WTC11 (cell line): ENCODE measurements around the gene NDUFV3.

Experiments
- E2F1 ChIP-seq: sonication (generic); formaldehyde crosslinking; IDR thresholded peaks from 2 replicates; pipeline ENCODE4 v1.8.0; 2022; ENCODE audit warnings: mild to moderate bottlenecking, missing genetic modification reagents
- ELF4 ChIP-seq: sonication (generic); formaldehyde crosslinking; IDR thresholded peaks from 2 replicates; pipeline ENCODE4 v1.8.1; 2022; ENCODE audit warnings: low read depth, mild to moderate bottlenecking, moderate library complexity, missing genetic modification reagents
- SMAD3 ChIP-seq: sonication (generic); formaldehyde crosslinking; IDR thresholded peaks from 2 replicates; pipeline ENCODE4 v1.8.0; 2022; ENCODE audit warnings: missing genetic modification reagents, mild to moderate bottlenecking, borderline replicate concordance
- SP1 ChIP-seq: sonication (generic); formaldehyde crosslinking; conservative IDR thresholded peaks from 2 replicates; pipeline ENCODE4 v1.8.1; 2022; ENCODE audit warnings: missing genetic modification reagents
- TF ChIP-seq, protein P1 (sequence below): fragments of 200-600 bp; IDR thresholded peaks from 2 replicates; pipeline ENCODE4 v1.8.0; 2022; ENCODE audit warnings: antibody characterized with exemption
- TF ChIP-seq, protein P2 (sequence below): fragments of 250-450 bp; sonication (Bioruptor Pico); IDR thresholded peaks from 2 replicates; pipeline ENCODE4 v2.1.2; 2022; ENCODE audit warnings: mild to moderate bottlenecking, moderate library complexity

- TF ChIP-seq E2F1 (CRISPR knock-in tag), result no peak
- TF ChIP-seq, protein P1, sequence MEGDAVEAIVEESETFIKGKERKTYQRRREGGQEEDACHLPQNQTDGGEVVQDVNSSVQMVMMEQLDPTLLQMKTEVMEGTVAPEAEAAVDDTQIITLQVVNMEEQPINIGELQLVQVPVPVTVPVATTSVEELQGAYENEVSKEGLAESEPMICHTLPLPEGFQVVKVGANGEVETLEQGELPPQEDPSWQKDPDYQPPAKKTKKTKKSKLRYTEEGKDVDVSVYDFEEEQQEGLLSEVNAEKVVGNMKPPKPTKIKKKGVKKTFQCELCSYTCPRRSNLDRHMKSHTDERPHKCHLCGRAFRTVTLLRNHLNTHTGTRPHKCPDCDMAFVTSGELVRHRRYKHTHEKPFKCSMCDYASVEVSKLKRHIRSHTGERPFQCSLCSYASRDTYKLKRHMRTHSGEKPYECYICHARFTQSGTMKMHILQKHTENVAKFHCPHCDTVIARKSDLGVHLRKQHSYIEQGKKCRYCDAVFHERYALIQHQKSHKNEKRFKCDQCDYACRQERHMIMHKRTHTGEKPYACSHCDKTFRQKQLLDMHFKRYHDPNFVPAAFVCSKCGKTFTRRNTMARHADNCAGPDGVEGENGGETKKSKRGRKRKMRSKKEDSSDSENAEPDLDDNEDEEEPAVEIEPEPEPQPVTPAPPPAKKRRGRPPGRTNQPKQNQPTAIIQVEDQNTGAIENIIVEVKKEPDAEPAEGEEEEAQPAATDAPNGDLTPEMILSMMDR, result no peak
- no peak for TF ChIP-seq SMAD3 (CRISPR knock-in tag)
- TF ChIP-seq, protein P2, sequence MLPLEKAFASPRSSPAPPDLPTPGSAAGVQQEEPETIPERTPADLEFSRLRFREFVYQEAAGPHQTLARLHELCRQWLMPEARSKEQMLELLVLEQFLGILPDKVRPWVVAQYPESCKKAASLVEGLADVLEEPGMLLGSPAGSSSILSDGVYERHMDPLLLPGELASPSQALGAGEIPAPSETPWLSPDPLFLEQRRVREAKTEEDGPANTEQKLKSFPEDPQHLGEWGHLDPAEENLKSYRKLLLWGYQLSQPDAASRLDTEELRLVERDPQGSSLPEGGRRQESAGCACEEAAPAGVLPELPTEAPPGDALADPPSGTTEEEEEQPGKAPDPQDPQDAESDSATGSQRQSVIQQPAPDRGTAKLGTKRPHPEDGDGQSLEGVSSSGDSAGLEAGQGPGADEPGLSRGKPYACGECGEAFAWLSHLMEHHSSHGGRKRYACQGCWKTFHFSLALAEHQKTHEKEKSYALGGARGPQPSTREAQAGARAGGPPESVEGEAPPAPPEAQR, result no peak
- no peak for TF ChIP-seq ELF4 (CRISPR knock-in tag)
- no peak for TF ChIP-seq SP1 (CRISPR knock-in tag)
These were observed 48.6 kb downstream of the NDUFV3 start for GRCh38 chr21:42941696-42942085.
